IMR-90 (cell line): ENCODE results near the gene TMPRSS6. TPM values are rescaled to one million over a fixed set of nuclear protein-coding genes. Genes with fewer than 3 reads are reported as not detected.

Source experiments
- ATAC-seq: fragments of 200-7000 bp; cut with Tn5 transposase; 2 replicates; pipeline ENCODE4 v1.9.1; 2020; ENCODE audit warnings: low read depth, mild to moderate bottlenecking, moderate library complexity
- BruUV-seq: library from RNA; stranded (reverse); fragments of 400-500 nt; replicated peaks from 2 replicates; lab custom pipeline; 2021; lab: Mats Ljungman, UMichigan
- CTCF ChIA-PET: fragments of 300-600 bp; formaldehyde crosslinking; extraction: SDS; loops from one replicate; lab custom pipeline; 2021; ENCODE audit warnings: antibody characterized with exemption; lab: Yijun Ruan, JAX
- POLR2A ChIA-PET: fragments of 300-600 bp; sonication (Branson Sonifier 250); formaldehyde crosslinking; loops from one replicate; lab custom pipeline; 2022; ENCODE audit warnings: antibody characterized with exemption; ENCODE audit not compliant: unreplicated experiment; lab: Charles Lee
- DNase-seq: peaks from one replicate; pipeline ENCODE4 v3.0.0; 2013
- H2AFZ ChIP-seq: replicated peaks from 2 replicates; pipeline ENCODE3; 2013; ENCODE audit warnings: low read length, mild to moderate bottlenecking; ENCODE audit not compliant: poor library complexity
- H2AK5ac ChIP-seq: 2 replicates; pipeline ENCODE4 v1.6.1; 2013; ENCODE audit warnings: low read depth, low read length, inconsistent platforms
- H2AK9ac ChIP-seq: replicated peaks from 2 replicates; pipeline ENCODE3; 2013; ENCODE audit warnings: mild to moderate bottlenecking, low read depth, low read length, moderate library complexity; ENCODE audit not compliant: poor library complexity
- H2BK120ac ChIP-seq: 2 replicates; pipeline ENCODE4 v1.6.1; 2013; ENCODE audit warnings: low read depth, low read length, inconsistent platforms
- H2BK15ac ChIP-seq: 3 replicates; pipeline ENCODE4 v1.6.1; 2013; ENCODE audit warnings: low read depth, low read length, inconsistent platforms
- H2BK20ac ChIP-seq: 2 replicates; pipeline ENCODE4 v1.6.1; 2013; ENCODE audit warnings: low read depth, mild to moderate bottlenecking, inconsistent platforms, low read length, moderate library complexity
- H2BK5ac ChIP-seq: 2 replicates; pipeline ENCODE4 v1.6.1; 2013; ENCODE audit warnings: mild to moderate bottlenecking, low read depth, low read length, inconsistent platforms; ENCODE audit not compliant: poor library complexity, severe bottlenecking
- H3K14ac ChIP-seq: replicated peaks from 2 replicates; pipeline ENCODE4 v1.6.1; 2013; ENCODE audit warnings: low read depth, low read length, inconsistent platforms
- H3K18ac ChIP-seq: 2 replicates; pipeline ENCODE4 v1.6.1; 2013; ENCODE audit warnings: low read depth, low read length, control low read depth
- H3K23ac ChIP-seq: 2 replicates; pipeline ENCODE4 v1.6.1; 2013; ENCODE audit warnings: low read depth, low read length, inconsistent platforms
- H3K27ac ChIP-seq: 2 replicates; pipeline ENCODE4 v1.5.1; 2013; ENCODE audit warnings: mild to moderate bottlenecking, control low read depth, low read length; ENCODE audit not compliant: insufficient read depth
- H3K27me3 ChIP-seq: 2 replicates; pipeline ENCODE4 v1.6.1; 2013; ENCODE audit warnings: low read length; ENCODE audit not compliant: control insufficient read depth, insufficient read depth
- H3K36me3 ChIP-seq: 2 replicates; pipeline ENCODE4 v1.6.1; 2013; ENCODE audit warnings: low read length, mixed read lengths; ENCODE audit not compliant: control insufficient read depth, insufficient read depth
- H3K4ac ChIP-seq: 2 replicates; pipeline ENCODE4 v1.6.1; 2013; ENCODE audit warnings: low read depth, low read length, inconsistent platforms
- H3K4me1 ChIP-seq: 2 replicates; pipeline ENCODE4 v1.6.1; 2013; ENCODE audit warnings: low read length, mixed read lengths; ENCODE audit not compliant: control insufficient read depth, insufficient read depth
- H3K4me2 ChIP-seq: 2 replicates; pipeline ENCODE4 v1.6.1; 2013; ENCODE audit warnings: low read depth, mild to moderate bottlenecking, control low read depth, low read length, moderate library complexity
- H3K4me3 ChIP-seq: 2 replicates; pipeline ENCODE4 v1.5.1; 2013; ENCODE audit warnings: low read depth, mild to moderate bottlenecking, control low read depth, low read length, moderate library complexity; ENCODE audit not compliant: insufficient read depth
- H3K56ac ChIP-seq: 2 replicates; pipeline ENCODE4 v1.6.1; 2013; ENCODE audit warnings: low read length, inconsistent platforms; ENCODE audit not compliant: insufficient read depth; ENCODE audit errors: extremely low read depth
- H3K79me1 ChIP-seq, 2 experiments: 2 replicates each; pipeline ENCODE4 v1.6.1; 2013; ENCODE audit warnings: low read length in 2 of 2, inconsistent platforms in 1 of 2, low read depth in 1 of 2
- H3K9ac ChIP-seq: 2 replicates; pipeline ENCODE4 v1.6.1; 2013; ENCODE audit warnings: low read depth, low read length, control low read depth
- H3K9me1 ChIP-seq: 2 replicates; pipeline ENCODE4 v1.6.1; 2013; ENCODE audit warnings: low read length, inconsistent platforms; ENCODE audit not compliant: insufficient read depth
- H3K9me3 ChIP-seq: 2 replicates; pipeline ENCODE4 v1.6.1; 2013; ENCODE audit warnings: low read length; ENCODE audit not compliant: control insufficient read depth, insufficient read depth
- H4K20me1 ChIP-seq: 2 replicates; pipeline ENCODE4 v1.6.1; 2013; ENCODE audit warnings: low read length, inconsistent platforms; ENCODE audit not compliant: insufficient read depth
- H4K5ac ChIP-seq: 2 replicates; pipeline ENCODE4 v1.6.1; 2013; ENCODE audit warnings: mild to moderate bottlenecking, low read depth, low read length, control low read depth
- H4K8ac ChIP-seq, 2 experiments: 2 replicates each; pipeline ENCODE4 v1.6.1; 2013; ENCODE audit warnings: low read depth in 2 of 2, low read length in 2 of 2, control low read depth in 1 of 2, inconsistent platforms in 1 of 2
- H4K91ac ChIP-seq: 2 replicates; pipeline ENCODE4 v1.6.1; 2013; ENCODE audit warnings: low read depth, low read length, inconsistent platforms; ENCODE audit not compliant: insufficient read depth
- CTCF ChIP-seq: conservative IDR thresholded peaks from 2 replicates; pipeline ENCODE4 v1.5.1; 2012; ENCODE audit warnings: mild to moderate bottlenecking, low read depth, low read length, improper control_type of control experiment
- MAZ ChIP-seq: IDR thresholded peaks from 2 replicates; pipeline ENCODE4 v1.6.1; 2012; ENCODE audit warnings: low read depth, mild to moderate bottlenecking, low read length, improper control_type of control experiment, moderate library complexity, borderline replicate concordance
- RAD21 ChIP-seq: IDR thresholded peaks from 2 replicates; pipeline ENCODE4 v1.6.1; 2012; ENCODE audit warnings: low read length, improper control_type of control experiment
- SMC3 ChIP-seq: fragments of 150-350 bp; IDR thresholded peaks from 2 replicates; pipeline ENCODE4 v1.6.1; 2016; ENCODE audit warnings: low read depth, mild to moderate bottlenecking, antibody characterized with exemption, low read length, moderate library complexity
- WGBS, 2 experiments: methylation state at CpG; one replicate each; pipeline versions ENCODE4 v1.1.5 to v1.1.7; 2013; ENCODE audit warnings: missing lambda C conversion rate in 2 of 2; ENCODE audit not compliant: insufficient read length in 1 of 2; ENCODE audit errors: extremely low coverage in 2 of 2; 5-methylcytosine and 5-hydroxymethylcytosine counted together
- dilution Hi-C: fragments of 300-500 bp; cut with HindIII; formaldehyde crosslinking; loops from one replicate; pipeline ENCODE4 v1.14.3; 2018; ENCODE audit warnings: low sequenced_read_pairs; ENCODE audit not compliant: unreplicated experiment
- in situ Hi-C: fragments of 300-500 bp; cut with MboI; formaldehyde crosslinking; loops from 3 replicates; pipeline ENCODE4 v1.14.3; 2019; ENCODE audit warnings: low sequenced_read_pairs, inconsistent platforms, mixed read lengths
- intact Hi-C: fragments of 100-400 bp; cut with micrococcal nuclease; formaldehyde crosslinking; loops from 2 replicates; pipeline ENCODE4 v1.10.0; 2022
- polyA plus RNA-seq, 3 experiments: library from polyadenylated mRNA; depleted of rRNA; stranded (reverse); fragments of >200 nt; gene quantifications; 2 replicates each; pipeline ENCODE4 v1.2.3, GENCODE V29; 2012; ENCODE audit warnings: low replicate concordance in 1 of 3
- total RNA-seq: library from RNA; depleted of rRNA; stranded (reverse); fragments of >200 nt; gene quantifications from 2 replicates; pipeline ENCODE4 v1.2.3, GENCODE V29; 2012

Gene TMPRSS6
- total and polyA plus RNA-seq, 2 of the 4 experiments (the other 2 are of a cell fraction): not detected

- H2BK20ac ChIP-seq: no peak overlapping the region
- no peaks in the 10 kb centered on the region for H3K9me3 ChIP-seq
- no peak overlapping the region for H3K4me3 ChIP-seq
- no peak overlapping the region for H2BK5ac ChIP-seq
- no peak overlapping the region; the same call in 1 of the 2 replicates for H2AK5ac ChIP-seq
- H2BK15ac ChIP-seq: no peak overlapping the region
- H4K5ac ChIP-seq: no peak overlapping the region
- TF ChIP-seq CTCF (peak; percentile 75), SMC3 (peak; percentile 27; the same call in 1 of the 2 replicates), RAD21 (peak; percentile 47), MAZ (no peak)
- intact Hi-C loops (no loop called here), in situ Hi-C loops (no loop called here), dilution Hi-C loops (no loop called here)
- peaks cover 2% of the 10 kb centered on the region; the same call in 1 of the 2 replicates for H3K27me3 ChIP-seq
- no peak overlapping the region for H3K4me2 ChIP-seq
- H2AFZ ChIP-seq: peak overlapping the region; percentile 61
- no peak overlapping the region for H3K27ac ChIP-seq
- ChIA-PET POLR2A (no interaction called here), CTCF (interaction anchor here (0.5 to 1.3 kb wide), 10 partner anchors 8 to 200 kb away, joined by 3 to 6 read pairs (median 3); no protein-coding TSS in a partner anchor)
- BruUV-seq: no TSS peak
- H3K36me3 ChIP-seq: no peaks in the 10 kb centered on the region
- H3K56ac ChIP-seq: no peak overlapping the region
- no peak overlapping the region for H3K23ac ChIP-seq
- H3K14ac ChIP-seq: no peak overlapping the region
- H3K4ac ChIP-seq: peak overlapping the region; percentile 42; the same call in 1 of the 2 replicates
- peak; percentile 62 for DNase-seq
- H3K18ac ChIP-seq: no peak overlapping the region
- peak overlapping the region; percentile 52 for H2AK9ac ChIP-seq
- no peak overlapping the region; the same call in 1 of the 2 replicates for H2BK120ac ChIP-seq
- no peaks in the 10 kb centered on the region for H3K79me1 ChIP-seq
- no CpG with 5 or more reads among the region's 4 CpGs for WGBS, 2 experiments
- no peak overlapping the region for H4K8ac ChIP-seq
- peaks cover 6% of the 10 kb centered on the region; the same call in 1 of the 2 replicates for H3K9me1 ChIP-seq
- H4K91ac ChIP-seq: 0 out of 2 replicates have a peak overlapping the region, but pooled peaks have one; percentile 34
- peak; percentile 58 for ATAC-seq
- no peaks in the 10 kb centered on the region for H4K20me1 ChIP-seq
- H3K9ac ChIP-seq: no peak overlapping the region
- peaks cover 3% of the 10 kb centered on the region for H3K4me1 ChIP-seq
These were observed 63.6 kb downstream of the TMPRSS6 start for GRCh38 chr22:37045958-37046357.
